RWPE1 (cell line): ENCODE measurements around the gene CFLAR.

Experiments used
- CTCF ChIA-PET: fragments of 350-600 bp; sonication (Branson Sonifier 250); formaldehyde crosslinking; extraction: SDS; loops from one replicate; lab custom pipeline; 2021; lab: Yijun Ruan, JAX
- POLR2A ChIA-PET: fragments of 400-600 bp; formaldehyde crosslinking; extraction: SDS; loops from one replicate; lab custom pipeline; 2020; ENCODE audit warnings: antibody characterized with exemption; ENCODE audit not compliant: low non-redundant PET; lab: Yijun Ruan, JAX
- DNase-seq: peaks from one replicate; pipeline ENCODE4 v3.0.0; 2012; ENCODE audit warnings: low spot score
- H3K27ac ChIP-seq: fragments of 450-650 bp; 2 replicates; pipeline ENCODE4 v1.5.1; 2017
- CTCF ChIP-seq: fragments of 450-650 bp; conservative IDR thresholded peaks from 2 replicates; pipeline ENCODE4 v1.5.1; 2017; ENCODE audit warnings: low read depth, mild to moderate bottlenecking

Gene CFLAR

GRCh38 chr2:201223089-201224073 lies 107.4 kb downstream of the CFLAR start:
- no peak overlapping the region for H3K27ac ChIP-seq
- no peak for TF ChIP-seq CTCF
- no peak for DNase-seq
- POLR2A ChIA-PET, result no interaction called here
- CTCF ChIA-PET, result interaction anchor here (0.6 to 0.8 kb wide), 2 partner anchors 13 to 46 kb away, joined by 3 to 4 read pairs; no protein-coding TSS in a partner anchor
